DMS114 treated with DMSO at 0.1 percent for 48 hours (cell line): ENCODE results near the gene GAD1.

ENCODE experiments used
- DNase-seq: peaks from one replicate; lab custom pipeline; 2025; ENCODE audit not compliant: unreplicated experiment; lab: John Stamatoyannopoulos, UW

The GAD1 gene

DNA sequence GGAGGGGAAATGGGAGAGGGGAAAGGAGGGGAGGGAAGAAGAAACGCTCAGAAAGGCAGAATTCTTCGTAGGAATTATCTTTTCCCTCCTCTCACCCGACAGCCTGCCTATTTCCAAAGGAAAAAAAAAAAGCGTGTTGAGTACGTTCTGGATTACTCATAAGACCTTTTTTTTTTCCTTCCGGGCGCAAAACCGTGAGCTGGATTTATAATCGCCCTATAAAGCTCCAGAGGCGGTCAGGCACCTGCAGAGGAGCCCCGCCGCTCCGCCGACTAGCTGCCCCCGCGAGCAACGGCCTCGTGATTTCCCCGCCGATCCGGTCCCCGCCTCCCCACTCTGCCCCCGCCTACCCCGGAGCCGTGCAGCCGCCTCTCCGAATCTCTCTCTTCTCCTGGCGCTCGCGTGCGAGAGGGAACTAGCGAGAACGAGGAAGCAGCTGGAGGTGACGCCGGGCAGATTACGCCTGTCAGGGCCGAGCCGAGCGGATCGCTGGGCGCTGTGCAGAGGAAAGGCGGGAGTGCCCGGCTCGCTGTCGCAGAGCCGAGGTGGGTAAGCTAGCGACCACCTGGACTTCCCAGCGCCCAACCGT, at the start of gene GAD1:
GAD1 (plus strand) TSS at position 384 of the 589 bp plus-strand sequence. CDS start 1,705 bp downstream, outside the sequence.
- DNase-seq: peak; percentile 41

GRCh38 chr2:170770008-170770605, 46.6 kb upstream of the GAD1 start, which contains the start of gene ERICH2:
ERICH2 (plus strand) TSS chr2:170770378; CDS start chr2:170770682, 304 bp downstream.
- peak; percentile 42 for DNase-seq

GRCh38 chr2:170770606-170771420, 45.9 kb upstream of the GAD1 start:
- DNase-seq: peak; percentile 33

DNA sequence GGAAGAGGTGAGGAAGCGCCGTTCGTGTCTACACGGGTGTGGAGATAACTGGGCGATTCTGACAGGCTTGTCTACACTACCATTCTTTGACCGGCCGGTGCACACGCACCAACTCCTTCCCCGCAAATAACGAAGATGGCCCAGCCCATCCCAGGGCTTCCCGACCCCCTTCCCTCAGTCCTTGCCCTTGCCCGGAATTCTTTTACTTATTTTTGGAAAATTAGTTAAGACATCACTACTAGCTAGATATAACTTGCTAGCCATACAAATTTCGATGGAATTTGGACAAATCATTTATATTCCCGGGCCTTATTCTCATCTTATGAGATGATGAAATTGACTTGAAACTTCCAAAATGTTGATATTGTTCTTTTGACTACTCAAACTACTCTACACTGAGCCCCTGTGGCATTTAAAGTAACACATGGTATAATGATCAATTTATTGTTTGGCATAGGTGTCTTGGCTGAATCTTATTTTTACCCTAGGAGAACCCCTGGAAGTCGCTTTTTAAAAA, 45.2 kb upstream of the GAD1 start:
- no peak for DNase-seq

GRCh38 chr2:170772295-170772694, 44.4 kb upstream of the GAD1 start:
- no peak for DNase-seq

DNA sequence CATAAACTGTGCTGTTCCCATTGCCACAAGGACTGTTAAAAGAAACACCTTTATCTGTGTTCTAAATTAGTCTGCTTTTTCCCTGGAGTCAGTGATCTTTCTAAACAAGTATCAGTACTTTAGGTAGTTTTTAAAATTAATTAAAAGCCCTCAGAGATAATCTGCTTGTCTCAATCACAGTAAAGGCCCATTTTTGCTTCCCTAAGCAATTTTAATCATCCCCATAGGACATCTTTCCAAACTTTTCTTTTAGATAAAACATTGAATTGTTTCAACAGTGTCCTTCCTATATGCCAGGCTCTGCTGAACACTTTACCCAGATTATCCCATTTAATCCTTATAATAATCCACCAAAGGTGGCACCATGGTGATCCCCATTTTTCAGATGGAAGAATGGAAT, 42.6 kb upstream of the GAD1 start:
- no peak for DNase-seq

DNA sequence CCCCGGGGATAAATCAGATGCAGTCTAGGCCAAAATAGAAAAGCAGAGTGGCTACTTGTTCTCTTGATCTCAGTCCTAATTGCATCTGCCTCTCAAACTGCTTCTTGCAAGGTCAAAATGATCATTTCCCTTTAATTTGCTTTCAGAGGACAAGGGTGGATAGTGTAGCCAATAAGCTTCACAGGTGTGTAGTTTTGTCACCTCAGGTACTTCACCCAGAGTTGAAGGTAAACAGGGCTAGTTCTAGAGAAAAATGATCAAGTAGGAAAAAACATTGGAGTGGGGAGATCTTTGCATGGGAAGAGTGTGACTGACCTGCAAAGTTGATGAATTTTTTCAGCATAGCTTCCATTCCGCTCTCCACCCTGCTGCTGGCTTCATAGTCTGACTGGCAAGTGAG, 37.8 kb upstream of the GAD1 start:
- no peak for DNase-seq

- no peak for DNase-seq
Measured at GRCh38 chr2:170779304-170779703, 37.4 kb upstream of the GAD1 start.

GRCh38 chr2:170782673-170783072, 34.0 kb upstream of the GAD1 start:
- no peak for DNase-seq

DNA sequence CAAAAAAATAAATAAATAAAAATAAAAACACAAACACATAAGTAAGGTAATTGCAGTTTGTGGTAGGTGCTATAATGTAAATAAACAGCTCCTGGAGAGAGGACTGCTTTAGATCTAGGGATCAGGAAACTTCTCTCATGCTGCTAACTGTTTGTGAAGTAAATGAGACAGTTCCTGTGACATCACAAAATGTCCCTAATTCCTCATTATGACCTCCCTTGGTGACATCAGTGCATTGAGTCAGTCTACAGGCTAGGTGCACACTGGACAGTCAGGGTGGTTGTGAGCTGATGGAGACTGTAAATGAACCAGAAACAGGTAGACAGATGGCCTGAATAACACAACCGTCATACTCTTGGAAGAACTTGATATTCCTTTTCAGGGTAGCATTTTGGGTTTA, 33.1 kb upstream of the GAD1 start:
- DNase-seq: no peak

- no peak for DNase-seq
Measured at GRCh38 chr2:170798996-170799395, 17.7 kb upstream of the GAD1 start.

GRCh38 chr2:170806548-170806947, 10.1 kb upstream of the GAD1 start:
- DNase-seq: no peak

- DNase-seq: peak; percentile 48
Measured at GRCh38 chr2:170812710-170813600, 3.7 kb upstream of the GAD1 start.

DNA sequence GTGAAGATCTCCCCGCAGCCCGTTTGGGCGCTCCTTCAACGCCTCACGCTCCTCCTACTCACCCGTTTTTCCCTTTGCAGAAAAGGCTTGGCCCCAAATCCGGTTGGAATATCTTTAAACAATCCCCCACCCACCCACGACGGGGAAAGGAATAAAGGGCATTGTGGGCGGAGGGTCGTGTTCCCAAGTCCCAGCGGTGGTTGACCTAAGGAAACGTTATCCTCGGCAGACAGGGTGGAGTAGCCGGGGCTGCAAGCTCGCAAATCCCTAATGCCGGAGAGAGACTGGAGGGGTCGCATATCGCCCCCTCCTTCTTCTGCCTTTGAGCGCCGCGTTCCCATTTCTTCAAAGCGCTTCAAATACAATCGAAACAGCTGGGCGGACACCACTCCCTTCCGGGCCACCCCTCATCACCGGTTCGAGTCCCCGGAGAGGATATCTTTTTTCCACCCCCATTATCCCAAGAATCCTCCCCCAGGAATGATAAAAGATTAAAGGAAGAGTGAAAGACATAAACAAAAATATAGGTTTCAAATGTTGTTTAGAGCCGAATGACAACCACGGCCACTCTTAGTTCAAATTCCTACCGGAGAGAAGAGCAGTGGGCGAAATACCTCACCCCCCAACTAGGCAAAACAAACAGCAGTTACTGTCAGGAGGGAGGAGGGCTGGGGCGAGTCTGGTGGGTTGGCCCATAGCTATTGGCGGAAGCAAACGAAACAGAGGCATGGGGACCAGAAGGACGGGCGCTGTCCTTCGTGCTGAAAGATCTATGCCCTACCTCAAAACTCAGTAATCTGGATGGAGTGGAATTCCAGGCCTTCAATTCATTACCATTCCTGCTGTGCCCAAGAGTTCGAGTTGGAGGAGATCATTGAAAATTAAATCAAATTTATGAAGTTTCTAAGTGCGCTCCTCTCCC, 2.8 kb upstream of the GAD1 start:
- no peak for DNase-seq

GRCh38 chr2:170814533-170815230, 2.0 kb upstream of the GAD1 start:
- no peak for DNase-seq

GRCh38 chr2:170815311-170815710, 1.4 kb upstream of the GAD1 start:
- no peak for DNase-seq

DNA sequence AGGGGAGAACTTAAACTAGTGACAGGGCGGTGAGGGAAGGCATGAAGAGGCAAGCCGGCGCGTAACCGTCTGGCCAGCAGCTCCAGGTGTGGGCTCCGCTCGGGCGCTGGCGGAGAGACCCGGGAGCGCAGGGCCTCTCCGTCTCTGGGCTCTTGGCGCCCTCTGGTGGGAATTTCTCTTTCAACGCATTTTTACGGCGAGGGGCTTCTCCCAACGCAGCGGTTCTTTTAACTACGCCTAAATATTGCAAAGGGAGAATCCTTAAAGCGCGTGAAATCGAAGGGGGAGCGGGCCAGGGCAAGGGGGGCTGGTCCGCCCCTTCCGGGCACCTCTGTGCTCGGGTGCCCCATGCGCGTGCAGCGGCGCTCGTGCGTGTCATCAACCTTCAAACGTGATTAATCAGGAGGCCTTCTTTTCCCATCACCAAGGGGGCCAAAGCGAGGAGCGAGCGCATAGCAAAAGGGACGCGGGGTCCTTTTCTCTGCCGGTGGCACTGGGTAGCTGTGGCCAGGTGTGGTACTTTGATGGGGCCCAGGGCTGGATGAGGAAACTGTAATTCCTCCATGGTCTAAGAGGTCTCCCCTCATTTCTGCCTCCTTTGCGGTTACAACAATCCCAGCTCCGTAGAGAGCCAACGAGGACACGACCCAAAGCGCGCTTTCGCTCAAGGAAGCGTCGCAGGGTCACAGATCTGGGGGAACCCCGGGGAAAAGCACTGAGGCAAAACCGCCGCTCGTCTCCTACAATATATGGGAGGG, 762 bp upstream of the GAD1 start:
- DNase-seq: peak; percentile 23
